Uterus (tissue), 2 donors: Measurements from ENCODE around the gene PCYT1A.

Source experiments
- CTCF ChIP-seq, 4 experiments: fragments of 200-600 bp in 2 of 4; fragments of 450-650 bp in 2 of 4; sonication (generic) in 2 of 4; IDR thresholded peaks; one replicate each; pipeline ENCODE4 v1.5.1; 2016 to 2019; ENCODE audit warnings: antibody characterized with exemption in 4 of 4, mild to moderate bottlenecking in 2 of 4, moderate library complexity in 1 of 4
- POLR2A ChIP-seq, 2 donors: fragments of 450-650 bp; IDR thresholded peaks; one replicate each; pipeline ENCODE4 v1.6.1; 2016; ENCODE audit warnings: antibody characterized with exemption in 2 of 2, mild to moderate bottlenecking in 1 of 2, moderate library complexity in 1 of 2

GRCh38 chr3:196287440-196288140 lies at the start of gene PCYT1A:
- TF ChIP-seq CTCF (IDR thresholded peaks at IDR 0.05) (no peak), POLR2A (IDR thresholded peaks at IDR 0.05) (peak; percentile 52 to 61)
